ENCODE results near the gene TRDMT1.

DNA sequence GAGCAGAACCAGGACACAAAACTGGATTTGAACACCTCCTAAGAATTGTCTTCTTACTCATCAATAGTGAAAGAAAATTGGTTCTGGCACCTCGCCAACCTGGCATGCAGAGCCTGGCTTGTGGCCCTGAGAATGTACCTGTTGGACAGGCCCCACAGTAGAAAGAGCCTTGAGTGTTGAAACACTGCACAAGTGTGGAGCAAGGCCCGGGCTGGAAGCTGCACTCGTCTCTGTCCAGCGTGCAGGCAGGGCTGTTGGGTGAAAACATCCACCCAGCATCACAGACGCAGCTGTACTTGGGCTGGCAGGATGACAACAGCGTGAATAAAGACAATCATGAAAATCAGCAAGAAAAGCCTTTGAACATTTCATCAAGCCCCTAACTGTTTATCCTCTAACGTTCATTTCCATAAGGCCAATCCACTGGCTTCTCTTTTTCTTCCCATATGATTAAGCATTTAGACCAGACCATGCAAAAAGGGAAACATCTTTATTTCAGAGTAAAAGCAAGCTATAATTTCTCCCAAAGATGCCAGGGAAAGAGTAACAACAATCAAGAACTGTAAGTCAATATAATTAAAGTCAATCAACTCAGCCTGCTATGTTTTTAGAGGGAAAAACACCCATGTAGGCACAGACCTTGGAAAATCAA, 87.5 kb downstream of the TRDMT1 start:
- TF ChIP-seq, protein P1, sequence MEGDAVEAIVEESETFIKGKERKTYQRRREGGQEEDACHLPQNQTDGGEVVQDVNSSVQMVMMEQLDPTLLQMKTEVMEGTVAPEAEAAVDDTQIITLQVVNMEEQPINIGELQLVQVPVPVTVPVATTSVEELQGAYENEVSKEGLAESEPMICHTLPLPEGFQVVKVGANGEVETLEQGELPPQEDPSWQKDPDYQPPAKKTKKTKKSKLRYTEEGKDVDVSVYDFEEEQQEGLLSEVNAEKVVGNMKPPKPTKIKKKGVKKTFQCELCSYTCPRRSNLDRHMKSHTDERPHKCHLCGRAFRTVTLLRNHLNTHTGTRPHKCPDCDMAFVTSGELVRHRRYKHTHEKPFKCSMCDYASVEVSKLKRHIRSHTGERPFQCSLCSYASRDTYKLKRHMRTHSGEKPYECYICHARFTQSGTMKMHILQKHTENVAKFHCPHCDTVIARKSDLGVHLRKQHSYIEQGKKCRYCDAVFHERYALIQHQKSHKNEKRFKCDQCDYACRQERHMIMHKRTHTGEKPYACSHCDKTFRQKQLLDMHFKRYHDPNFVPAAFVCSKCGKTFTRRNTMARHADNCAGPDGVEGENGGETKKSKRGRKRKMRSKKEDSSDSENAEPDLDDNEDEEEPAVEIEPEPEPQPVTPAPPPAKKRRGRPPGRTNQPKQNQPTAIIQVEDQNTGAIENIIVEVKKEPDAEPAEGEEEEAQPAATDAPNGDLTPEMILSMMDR (IDR thresholded peaks at IDR 0.05): no peak
- TF ChIP-seq POLR2A (IDR thresholded peaks at IDR 0.05): no peak

Data from testis (tissue), 2 donors.